Neural cell (in vitro differentiated cells): Measurements from ENCODE around the gene OR8G1.

Experiments
- EP300 ChIP-seq: fragments of 450-650 bp; conservative IDR thresholded peaks from 2 replicates; pipeline ENCODE4 v1.6.1; 2014; ENCODE audit warnings: antibody characterized with exemption, mild to moderate bottlenecking, moderate library complexity; ENCODE audit not compliant: poor library complexity, severe bottlenecking
- EZH2 ChIP-seq: fragments of 200-600, 300-800 bp; shearing (Covaris generic), sonication (generic); IDR thresholded peaks from 2 replicates; pipeline ENCODE4 v1.6.1; 2014; ENCODE audit warnings: antibody characterized with exemption, low read length, borderline replicate concordance, mild to moderate bottlenecking; ENCODE audit not compliant: insufficient read depth, poor library complexity, severe bottlenecking
- SMC3 ChIP-seq: fragments of 450-650 bp; conservative IDR thresholded peaks from 2 replicates; pipeline ENCODE4 v1.6.1; 2014; ENCODE audit warnings: antibody characterized with exemption, mild to moderate bottlenecking, moderate library complexity; ENCODE audit not compliant: poor library complexity
- TF ChIP-seq, protein P1 (sequence below): fragments of 450-650 bp; IDR thresholded peaks from 2 replicates; pipeline ENCODE4 v1.5.1; 2014; ENCODE audit warnings: antibody characterized with exemption, mild to moderate bottlenecking, moderate library complexity; ENCODE audit not compliant: poor library complexity, severe bottlenecking

DNA sequence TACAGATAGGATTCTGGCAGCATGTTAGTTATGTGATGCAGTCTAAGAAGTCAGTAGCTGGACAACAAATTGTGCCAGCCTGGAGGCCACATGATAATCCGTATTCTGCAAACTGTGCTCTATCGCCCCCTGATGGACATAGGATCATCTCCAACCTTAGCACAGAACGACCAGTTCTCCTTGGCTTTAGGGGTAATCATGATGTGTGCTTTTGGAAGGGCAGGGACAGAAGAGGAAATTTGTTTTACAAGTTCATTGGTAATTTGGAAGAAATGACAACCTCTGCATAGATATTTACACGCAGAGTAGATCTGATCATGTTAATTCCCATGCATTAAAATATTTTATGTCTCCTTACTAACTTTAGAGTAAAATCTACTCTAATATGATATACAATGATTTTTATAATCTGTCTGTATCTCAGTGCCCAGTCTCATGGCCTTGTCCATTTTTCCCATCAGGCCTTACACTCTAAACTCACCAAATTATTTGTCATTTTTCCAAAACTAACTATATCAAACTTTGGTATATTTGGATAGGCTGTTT, 45.6 kb upstream of the OR8G1 start:
- TF ChIP-seq, protein P1, sequence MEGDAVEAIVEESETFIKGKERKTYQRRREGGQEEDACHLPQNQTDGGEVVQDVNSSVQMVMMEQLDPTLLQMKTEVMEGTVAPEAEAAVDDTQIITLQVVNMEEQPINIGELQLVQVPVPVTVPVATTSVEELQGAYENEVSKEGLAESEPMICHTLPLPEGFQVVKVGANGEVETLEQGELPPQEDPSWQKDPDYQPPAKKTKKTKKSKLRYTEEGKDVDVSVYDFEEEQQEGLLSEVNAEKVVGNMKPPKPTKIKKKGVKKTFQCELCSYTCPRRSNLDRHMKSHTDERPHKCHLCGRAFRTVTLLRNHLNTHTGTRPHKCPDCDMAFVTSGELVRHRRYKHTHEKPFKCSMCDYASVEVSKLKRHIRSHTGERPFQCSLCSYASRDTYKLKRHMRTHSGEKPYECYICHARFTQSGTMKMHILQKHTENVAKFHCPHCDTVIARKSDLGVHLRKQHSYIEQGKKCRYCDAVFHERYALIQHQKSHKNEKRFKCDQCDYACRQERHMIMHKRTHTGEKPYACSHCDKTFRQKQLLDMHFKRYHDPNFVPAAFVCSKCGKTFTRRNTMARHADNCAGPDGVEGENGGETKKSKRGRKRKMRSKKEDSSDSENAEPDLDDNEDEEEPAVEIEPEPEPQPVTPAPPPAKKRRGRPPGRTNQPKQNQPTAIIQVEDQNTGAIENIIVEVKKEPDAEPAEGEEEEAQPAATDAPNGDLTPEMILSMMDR = peak; percentile 37
- TF ChIP-seq SMC3 (peak; percentile 27), EZH2 (no peak), EP300 (no peak)
